H9 (cell line): ENCODE measurements around the gene GPC3. TPM values are rescaled to one million over a fixed set of nuclear protein-coding genes. Genes with fewer than 3 reads are reported as not detected.

Source experiments
- DNase-seq: peaks from one replicate; pipeline ENCODE4 v3.0.0-alpha.2; 2017
- H2AFZ ChIP-seq: one replicate; pipeline ENCODE4 v1.6.1; 2013; ENCODE audit warnings: mild to moderate bottlenecking, low read length, control low read depth, moderate library complexity
- H2AK5ac ChIP-seq: 2 replicates; pipeline ENCODE4 v1.6.1; 2013; ENCODE audit warnings: low read length, control low read depth, mixed read lengths; ENCODE audit not compliant: insufficient read length
- H2BK120ac ChIP-seq: one replicate; pipeline ENCODE4 v1.6.1; 2013; ENCODE audit warnings: low read depth, mild to moderate bottlenecking, low read length, control low read depth, inconsistent platforms; ENCODE audit not compliant: poor library complexity, severe bottlenecking
- H2BK12ac ChIP-seq: 2 replicates; pipeline ENCODE4 v1.6.1; 2013; ENCODE audit warnings: low read length, control low read depth, mixed read lengths, low read depth; ENCODE audit not compliant: insufficient read length
- H2BK15ac ChIP-seq: 2 replicates; pipeline ENCODE4 v1.6.1; 2013; ENCODE audit warnings: low read depth, low read length, control low read depth
- H2BK20ac ChIP-seq: one replicate; pipeline ENCODE4 v1.6.1; 2013; ENCODE audit warnings: low read depth, mild to moderate bottlenecking, low read length, control low read depth, inconsistent platforms; ENCODE audit not compliant: poor library complexity, severe bottlenecking
- H2BK5ac ChIP-seq: 2 replicates; pipeline ENCODE4 v1.6.1; 2013; ENCODE audit warnings: low read length, control low read depth, mixed read lengths; ENCODE audit not compliant: insufficient read length
- H3K14ac ChIP-seq: 2 replicates; pipeline ENCODE4 v1.6.1; 2013; ENCODE audit warnings: low read length, control low read depth; ENCODE audit not compliant: insufficient read depth
- H3K18ac ChIP-seq: 2 replicates; pipeline ENCODE4 v1.6.1; 2013; ENCODE audit warnings: low read depth, mild to moderate bottlenecking, mixed read lengths, low read length, control low read depth; ENCODE audit not compliant: insufficient read length
- H3K23ac ChIP-seq: 2 replicates; pipeline ENCODE4 v1.6.1; 2013; ENCODE audit warnings: low read length, control low read depth, mixed read lengths, low read depth; ENCODE audit not compliant: insufficient read length
- H3K23me2 ChIP-seq: 2 replicates; pipeline ENCODE4 v1.6.1; 2013; ENCODE audit warnings: low read depth, mild to moderate bottlenecking, mixed read lengths, low read length, control low read depth; ENCODE audit not compliant: insufficient read length, poor library complexity, severe bottlenecking
- H3K27ac ChIP-seq: 2 replicates; pipeline ENCODE4 v1.5.1; 2013; ENCODE audit warnings: low read length, control low read depth, mixed read lengths, low read depth; ENCODE audit not compliant: insufficient read length
- H3K27me3 ChIP-seq: 2 replicates; pipeline ENCODE4 v1.6.1; 2013; ENCODE audit warnings: low read length, control low read depth, inconsistent platforms; ENCODE audit not compliant: insufficient read depth
- H3K4ac ChIP-seq: 2 replicates; pipeline ENCODE4 v1.6.1; 2013; ENCODE audit warnings: low read depth, mild to moderate bottlenecking, control low read depth, inconsistent platforms, low read length, moderate library complexity
- H3K4me1 ChIP-seq: 2 replicates; pipeline ENCODE4 v1.6.1; 2013; ENCODE audit warnings: low read length, control low read depth, inconsistent platforms; ENCODE audit not compliant: insufficient read depth
- H3K4me2 ChIP-seq: 2 replicates; pipeline ENCODE4 v1.6.1; 2013; ENCODE audit warnings: low read length, control low read depth, mixed read lengths; ENCODE audit not compliant: insufficient read length, insufficient read depth
- H3K56ac ChIP-seq: 2 replicates; pipeline ENCODE4 v1.6.1; 2013; ENCODE audit warnings: low read depth, mild to moderate bottlenecking, mixed read lengths, low read length, control low read depth; ENCODE audit not compliant: insufficient read length
- H3K79me1 ChIP-seq: 2 replicates; pipeline ENCODE4 v1.6.1; 2013; ENCODE audit warnings: low read depth, mild to moderate bottlenecking, moderate library complexity, low read length, control low read depth, inconsistent platforms; ENCODE audit not compliant: insufficient read depth, poor library complexity, severe bottlenecking
- H3K79me2 ChIP-seq: 2 replicates; pipeline ENCODE4 v1.6.1; 2013; ENCODE audit warnings: low read length, control low read depth, inconsistent platforms; ENCODE audit not compliant: insufficient read depth
- H3K9ac ChIP-seq: 2 replicates; pipeline ENCODE4 v1.6.1; 2013; ENCODE audit warnings: low read length, control low read depth, mixed read lengths; ENCODE audit not compliant: insufficient read length; ENCODE audit errors: extremely low read depth
- H3K9me3 ChIP-seq: one replicate; pipeline ENCODE4 v1.6.1; 2013; ENCODE audit warnings: low read depth, low read length, inconsistent platforms; ENCODE audit not compliant: control insufficient read depth
- H3T11ph ChIP-seq: one replicate; pipeline ENCODE4 v1.6.1; 2013; ENCODE audit warnings: mild to moderate bottlenecking, low read length, control low read depth, inconsistent platforms
- H4K20me1 ChIP-seq: one replicate; pipeline ENCODE4 v1.6.1; 2013; ENCODE audit not compliant: control insufficient read depth, insufficient read length, insufficient read depth
- H4K5ac ChIP-seq: 2 replicates; pipeline ENCODE4 v1.6.1; 2013; ENCODE audit warnings: low read depth, mild to moderate bottlenecking, mixed read lengths, low read length, control low read depth; ENCODE audit not compliant: insufficient read length
- H4K8ac ChIP-seq: replicated peaks from 2 replicates; pipeline ENCODE4 v1.6.1; 2013; ENCODE audit warnings: low read length, control low read depth, mixed read lengths, low read depth; ENCODE audit not compliant: insufficient read length
- H4K91ac ChIP-seq: 2 replicates; pipeline ENCODE4 v1.6.1; 2013; ENCODE audit warnings: low read depth, mild to moderate bottlenecking, moderate library complexity, mixed read lengths, low read length, control low read depth; ENCODE audit not compliant: insufficient read length
- H3K27ac Mint-ChIP-seq, 3 experiments: 2 replicates in 2 of 3; 3 replicates in 1 of 3; pipeline ENCODE4 v1.8.0; 2020 to 2021; ENCODE audit warnings: mixed read lengths in 3 of 3, mild to moderate bottlenecking in 1 of 3, moderate library complexity in 1 of 3
- H3K27me3 Mint-ChIP-seq: 2 replicates; pipeline ENCODE4 v1.8.0; 2021; ENCODE audit warnings: low read depth, mild to moderate bottlenecking, moderate library complexity, mixed read lengths
- H3K36me3 Mint-ChIP-seq, 3 experiments: 2 replicates in 2 of 3; 3 replicates in 1 of 3; pipeline ENCODE4 v1.8.0; 2020 to 2021; ENCODE audit warnings: low read depth in 3 of 3, mixed read lengths in 3 of 3; ENCODE audit not compliant: insufficient read depth in 1 of 3
- H3K4me1 Mint-ChIP-seq, 2 experiments: 2 replicates each; pipeline ENCODE4 v1.8.0; 2020; ENCODE audit warnings: mixed read lengths in 2 of 2
- H3K4me3 Mint-ChIP-seq, 2 experiments: 2 replicates in 1 of 2; 3 replicates in 1 of 2; pipeline ENCODE4 v1.8.0; 2020 to 2021; ENCODE audit warnings: mild to moderate bottlenecking in 2 of 2, mixed read lengths in 2 of 2, moderate library complexity in 1 of 2
- H3K9me3 Mint-ChIP-seq, 2 experiments: 2 replicates in 1 of 2; 3 replicates in 1 of 2; pipeline ENCODE4 v1.8.0; 2020; ENCODE audit warnings: mild to moderate bottlenecking in 2 of 2, mixed read lengths in 2 of 2, moderate library complexity in 1 of 2
- CTCF ChIP-seq: fragments of 200-600 bp; sonication (generic); conservative IDR thresholded peaks from 3 replicates; pipeline ENCODE4 v1.8.0; 2021; ENCODE audit warnings: antibody characterized with exemption, mild to moderate bottlenecking
- WGBS: extraction: QIAGEN DNeasy Blood & Tissue Kit; methylation state at CpG from one replicate; pipeline ENCODE4 v1.1.7; 2013; ENCODE audit warnings: missing lambda C conversion rate, low lambda C conversion rate, mixed read lengths; ENCODE audit not compliant: insufficient read length; ENCODE audit errors: extremely low coverage; 5-methylcytosine and 5-hydroxymethylcytosine counted together
- total RNA-seq: library from RNA; stranded (reverse); gene quantifications from 2 replicates; pipeline ENCODE4 v1.2.1, GENCODE V29; 2021

Gene GPC3
- total RNA-seq, 1 experiment from 2014 or later, result 108 TPM

- Histone ChIP-seq H3K23me2 (no peaks in the 10 kb centered on the region), H3K27me3 (no peaks in the 10 kb centered on the region)
Observed at GRCh38 chrX:133854290-133854689, 131.1 kb downstream of the GPC3 start.

More at GRCh38 chrX:133854290-133854689, 131.1 kb downstream of the GPC3 start:
- no peaks in the 10 kb centered on the region for H3K27me3 Mint-ChIP-seq
- Histone ChIP-seq H3K27ac (no peak overlapping the region), H3T11ph (no peak overlapping the region), H2BK12ac (no peak overlapping the region), H2BK5ac (no peak overlapping the region), H3K4me2 (no peak overlapping the region), H3K18ac (no peak overlapping the region), H3K14ac (no peak overlapping the region), H3K9me3 (no peaks in the 10 kb centered on the region), H4K20me1 (no peaks in the 10 kb centered on the region), H3K4me1 (no peaks in the 10 kb centered on the region), H2BK15ac (no peak overlapping the region), H2AFZ (no peak overlapping the region), H3K23ac (no peak overlapping the region), H3K56ac (no peak overlapping the region), H2BK20ac (no peak overlapping the region), H3K79me2 (no peaks in the 10 kb centered on the region), H4K91ac (no peak overlapping the region), H3K9ac (no peak overlapping the region), H3K79me1 (no peaks in the 10 kb centered on the region), H4K5ac (no peak overlapping the region), H3K4ac (no peak overlapping the region), H2BK120ac (no peak overlapping the region), H4K8ac (no peak overlapping the region), H2AK5ac (no peak overlapping the region)
- peaks cover 7 to 13% of the 10 kb centered on the region in 2 experiments; a peak in 3 of 4 replicates for H3K4me1 Mint-ChIP-seq
- DNase-seq, result no peak
- H3K27ac Mint-ChIP-seq, result no peak overlapping the region; a peak in 1 of 7 replicates
- no peak for TF ChIP-seq CTCF
- H3K4me3 Mint-ChIP-seq, result no peak overlapping the region
- no CpG with 5 or more reads among the region's 2 CpGs for WGBS
- no peaks in the 10 kb centered on the region; a peak in 1 of 7 replicates for H3K36me3 Mint-ChIP-seq
- no peaks in the 10 kb centered on the region for H3K9me3 Mint-ChIP-seq
